ENCODE measurements around the gene LIN28B. TPM values are rescaled to one million over a fixed set of nuclear protein-coding genes. Genes with fewer than 3 reads are reported as not detected.

Gene LIN28B
- total and polyA plus RNA-seq, 2 of the 4 experiments (the other 2 are of a cell fraction) = not detected

- H3K14ac ChIP-seq (replicated peaks; ENCODE audit: low read depth, low read length) = no peak overlapping the region
- CTCF ChIA-PET = no interaction called here
- no peak overlapping the region for H3K4ac ChIP-seq (ENCODE audit: low read depth, low read length)
- TF ChIP-seq RAD21 (IDR thresholded peaks at IDR 0.05; ENCODE audit: low read length) (no peak), CEBPB (IDR thresholded peaks at IDR 0.05; ENCODE audit: low read depth, low read length) (no peak), POLR2A (IDR thresholded peaks at IDR 0.05; ENCODE audit: low read depth, low read length) (no peak), RCOR1 (IDR thresholded peaks at IDR 0.05; ENCODE audit: insufficient replicate concordance, low read length) (no peak), MAFK (IDR thresholded peaks at IDR 0.05; ENCODE audit: low read depth, low read length) (no peak), NFE2L2 (IDR thresholded peaks at IDR 0.05; ENCODE audit: low read depth, low read length) (no peak), SMC3 (IDR thresholded peaks at IDR 0.05; ENCODE audit: low read depth, low read length) (no peak), BHLHE40 (IDR thresholded peaks at IDR 0.05; ENCODE audit: low read depth, low read length) (no peak), MAZ (IDR thresholded peaks at IDR 0.05; ENCODE audit: borderline replicate concordance, low read depth, low read length) (no peak), FOS (IDR thresholded peaks at IDR 0.05; ENCODE audit: low read depth, low read length) (no peak), USF2 (IDR thresholded peaks at IDR 0.05; ENCODE audit: low read depth, low read length) (no peak), CTCF (conservative IDR thresholded peaks at IDR 0.05; ENCODE audit: low read depth, low read length) (no peak), RFX5 (IDR thresholded peaks at IDR 0.05; ENCODE audit: low read depth, low read length) (no peak), CHD1 (IDR thresholded peaks at IDR 0.05; ENCODE audit: low read depth, low read length) (no peak), MXI1 (IDR thresholded peaks at IDR 0.05; ENCODE audit: borderline replicate concordance, low read depth, low read length) (no peak)
- TF ChIP-seq, protein P1, sequence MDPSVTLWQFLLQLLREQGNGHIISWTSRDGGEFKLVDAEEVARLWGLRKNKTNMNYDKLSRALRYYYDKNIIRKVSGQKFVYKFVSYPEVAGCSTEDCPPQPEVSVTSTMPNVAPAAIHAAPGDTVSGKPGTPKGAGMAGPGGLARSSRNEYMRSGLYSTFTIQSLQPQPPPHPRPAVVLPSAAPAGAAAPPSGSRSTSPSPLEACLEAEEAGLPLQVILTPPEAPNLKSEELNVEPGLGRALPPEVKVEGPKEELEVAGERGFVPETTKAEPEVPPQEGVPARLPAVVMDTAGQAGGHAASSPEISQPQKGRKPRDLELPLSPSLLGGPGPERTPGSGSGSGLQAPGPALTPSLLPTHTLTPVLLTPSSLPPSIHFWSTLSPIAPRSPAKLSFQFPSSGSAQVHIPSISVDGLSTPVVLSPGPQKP (IDR thresholded peaks at IDR 0.05; ENCODE audit: borderline replicate concordance, low read depth, low read length) = no peak
- no peak overlapping the region for H2AK9ac ChIP-seq (replicated peaks; ENCODE audit: low read depth, low read length, poor library complexity)
- H2BK120ac ChIP-seq (ENCODE audit: low read depth, low read length) = no peak overlapping the region
- H3K23ac ChIP-seq (ENCODE audit: low read depth, low read length) = no peak overlapping the region
- H3K4me2 ChIP-seq (ENCODE audit: low read depth, low read length) = no peak overlapping the region
- ATAC-seq (ENCODE audit: low read depth) (no peak), DNase-seq (no peak)
- no peaks in the 10 kb centered on the region; the same call in 1 of the 2 replicates for H3K4me1 ChIP-seq (ENCODE audit: control insufficient read depth, insufficient read depth, low read length)
- no peak overlapping the region for H2BK5ac ChIP-seq (ENCODE audit: low read depth, low read length, poor library complexity, severe bottlenecking)
- no peak overlapping the region for H2BK20ac ChIP-seq (ENCODE audit: low read depth, low read length)
- H2AK5ac ChIP-seq (ENCODE audit: low read depth, low read length) = no peak overlapping the region
- H4K8ac ChIP-seq (ENCODE audit: low read depth in 2 of 2, low read length in 2 of 2) = no peak overlapping the region
- no peak overlapping the region for H4K91ac ChIP-seq (ENCODE audit: insufficient read depth, low read depth, low read length)
- H3K27me3 ChIP-seq (ENCODE audit: control insufficient read depth, insufficient read depth, low read length) = peaks cover 19% of the 10 kb centered on the region
- no peak overlapping the region for H3K18ac ChIP-seq (ENCODE audit: low read depth, low read length)
- no peaks in the 10 kb centered on the region for H3K79me1 ChIP-seq (ENCODE audit: low read depth in 1 of 2, low read length in 2 of 2)
- no TSS peak for BruUV-seq (replicated peaks)
- no peak overlapping the region for H4K5ac ChIP-seq (ENCODE audit: low read depth, low read length)
- no peak overlapping the region for H2BK15ac ChIP-seq (ENCODE audit: low read depth, low read length)
- dilution Hi-C loops (cut with HindIII; ENCODE audit: low sequenced_read_pairs, unreplicated experiment) = no loop called here
- H3K27ac ChIP-seq (ENCODE audit: insufficient read depth, low read length) = no peak overlapping the region
- in situ Hi-C loops (cut with MboI; ENCODE audit: low sequenced_read_pairs) = no loop called here
- no peaks in the 10 kb centered on the region for H3K36me3 ChIP-seq (ENCODE audit: control insufficient read depth, insufficient read depth, low read length)
- no peak overlapping the region for H2AFZ ChIP-seq (replicated peaks; ENCODE audit: low read length, poor library complexity)
- H4K20me1 ChIP-seq (ENCODE audit: insufficient read depth, low read length) = no peaks in the 10 kb centered on the region
- H3K4me3 ChIP-seq (ENCODE audit: insufficient read depth, low read depth, low read length) = no peak overlapping the region
- POLR2A ChIA-PET (ENCODE audit: unreplicated experiment) = no interaction called here
- intact Hi-C loops (cut with micrococcal nuclease) = no loop called here
- no peaks in the 10 kb centered on the region for H3K9me1 ChIP-seq (ENCODE audit: insufficient read depth, low read length)
- no peak overlapping the region for H3K56ac ChIP-seq (ENCODE audit: extremely low read depth, insufficient read depth, low read length)
- H3K9ac ChIP-seq (ENCODE audit: low read depth, low read length) = no peak overlapping the region
- WGBS, 2 experiments (ENCODE audit: extremely low coverage in 2 of 2, insufficient read length in 1 of 2) = 89% methylated on average over 17 of the region's 38 CpGs; no CpG with 5 or more reads in 1 of the 2 experiments
- peaks cover 2% of the 10 kb centered on the region; the same call in 1 of the 2 replicates for H3K9me3 ChIP-seq (ENCODE audit: control insufficient read depth, insufficient read depth, low read length)
Observed at GRCh38 chr6:104936766-104937535, 20.0 kb upstream of the LIN28B start.
